C4-2B (cell line): ENCODE measurements around the gene STKLD1.

Experiments
- CTCF ChIP-seq: fragments of 450-650 bp; conservative IDR thresholded peaks from 2 replicates; pipeline ENCODE4 v1.5.1; 2017; ENCODE audit warnings: mild to moderate bottlenecking
- ZFX ChIP-seq: fragments of 450-650 bp; IDR thresholded peaks from 2 replicates; pipeline ENCODE4 v1.6.1; 2017

GRCh38 chr9:133378408-133378962 lies 2.3 kb downstream of the STKLD1 start:
- no peak for TF ChIP-seq CTCF
- no peak for TF ChIP-seq ZFX
